ENCODE data around the gene RBM23. TPM values are rescaled to one million over a fixed set of nuclear protein-coding genes. Genes with fewer than 3 reads are reported as not detected.
A peak's percentile ranks its signal among the peaks of the same experiment; 100 is the strongest.

Gene RBM23
- total and polyA plus RNA-seq, 8 donors: 64.9 to 133 (median 109) TPM

DNA sequence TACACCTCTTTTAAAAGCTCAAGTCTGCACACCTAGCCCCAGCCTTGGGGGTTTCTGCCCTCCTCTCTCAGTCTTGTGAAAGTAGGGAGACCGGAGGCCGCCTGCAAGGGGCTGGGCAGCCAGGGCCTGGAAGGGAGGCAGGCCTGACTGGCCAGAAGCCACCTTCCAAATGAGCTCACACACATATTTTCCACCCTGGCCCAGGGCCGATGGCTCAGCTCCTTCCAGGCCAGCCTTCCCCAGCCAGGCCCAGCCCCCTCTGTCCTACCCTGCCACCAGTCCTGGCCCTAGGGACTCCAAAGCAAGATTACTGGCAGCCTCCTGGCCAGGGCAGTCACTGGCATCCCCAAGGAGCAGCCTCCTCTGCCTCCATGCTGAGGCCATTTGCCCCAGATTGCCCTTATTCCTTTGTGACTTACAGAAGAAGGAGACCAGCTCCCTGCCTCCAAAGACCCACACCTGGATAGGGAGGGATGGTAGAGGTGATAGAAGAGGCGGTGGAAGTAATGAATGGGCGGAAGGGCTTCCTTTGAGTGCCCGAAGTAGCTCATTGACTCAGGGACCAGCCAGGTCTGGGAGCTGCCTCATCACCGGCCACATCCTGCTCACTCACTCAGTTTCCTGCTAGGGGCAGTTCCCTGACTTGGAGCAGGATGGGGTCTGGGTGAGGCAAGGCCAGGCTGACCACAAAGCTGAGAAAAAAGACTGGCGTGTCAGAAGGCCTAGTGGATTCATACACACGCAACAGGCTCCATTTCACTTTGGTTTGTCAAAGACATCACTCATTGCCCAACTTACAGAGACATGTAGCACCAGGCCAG is 67.8 kb downstream of the RBM23 start:
- Histone ChIP-seq H3K4me3 (no peak overlapping the region), H3K36me3 (peaks cover 0 to 9% of the 10 kb centered on the region in 2 donors), H3K27ac (peak overlapping the region; percentile 80 to 85), H3K9me3 (no peaks in the 10 kb centered on the region), H3K4me1 (peaks cover 29 to 71% of the 10 kb centered on the region in 2 donors), H3K27me3 (no peaks in the 10 kb centered on the region)
- ATAC-seq: peak; percentile 24
- peak in 3 of 4 donors; percentile 78 to 94 (median 83) for DNase-seq
- intact Hi-C loops (cut with DNase I): no loop called here
- no peak for TF ChIP-seq CTCF (IDR thresholded peaks at IDR 0.05)

GRCh38 chr14:22849212-22849819 is 69.6 kb downstream of the RBM23 start:
- Histone ChIP-seq H3K27me3 (no peaks in the 10 kb centered on the region), H3K36me3 (peaks cover 0 to 27% of the 10 kb centered on the region in 2 donors), H3K4me1 (peaks cover 29 to 78% of the 10 kb centered on the region in 2 donors), H3K27ac (peak overlapping the region; percentile 71 to 88), H3K4me3 (no peak overlapping the region), H3K9me3 (no peaks in the 10 kb centered on the region)
- DNase-seq (peak in 3 of 4 donors; percentile 58 to 61 (median 60)), ATAC-seq (peak; percentile 4)
- no peak for TF ChIP-seq CTCF (IDR thresholded peaks at IDR 0.05)
- intact Hi-C loops (cut with DNase I): no loop called here

DNA sequence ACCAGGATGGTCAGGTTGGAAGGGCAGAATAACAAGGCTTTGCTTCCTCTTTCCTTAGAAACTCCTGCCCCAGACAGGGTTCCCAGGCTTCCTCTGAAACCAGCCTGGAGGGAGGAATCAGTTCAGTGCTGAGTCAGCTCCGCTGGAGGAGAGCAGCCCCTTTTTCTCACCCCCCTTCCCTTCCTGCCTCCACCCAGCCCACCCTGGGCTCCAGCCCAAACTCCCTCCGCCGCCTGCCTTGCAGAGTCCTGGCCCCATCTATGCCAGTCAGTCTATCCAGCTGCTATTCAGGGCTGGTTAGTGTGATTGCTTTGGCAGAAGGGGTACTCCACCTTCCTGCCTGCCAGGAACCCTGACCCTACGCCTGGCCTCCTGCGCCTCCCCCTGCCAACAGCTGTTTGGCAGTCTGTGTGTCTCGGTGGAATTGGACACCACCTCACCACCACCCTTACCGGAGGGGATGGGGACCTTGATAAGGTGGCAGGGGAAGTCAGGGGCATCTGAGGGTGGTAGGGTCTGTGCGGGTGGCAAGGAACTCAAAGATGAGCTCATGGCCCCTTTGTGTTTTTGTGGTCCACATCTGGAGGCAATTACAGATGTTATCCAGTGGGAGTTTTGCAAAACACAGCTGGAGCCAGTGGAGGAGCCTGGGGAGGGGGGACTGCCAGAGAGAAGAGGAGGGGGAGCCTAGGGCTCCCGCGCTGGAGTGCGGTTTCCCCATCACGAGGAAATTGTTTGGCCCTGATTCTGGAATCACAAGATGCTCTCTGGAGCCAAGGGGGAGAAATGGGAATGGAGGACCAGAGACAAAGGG is 70.4 kb downstream of the RBM23 start:
- Histone ChIP-seq H3K27ac (peak overlapping the region; percentile 71 to 88), H3K27me3 (no peaks in the 10 kb centered on the region), H3K4me1 (peaks cover 29 to 78% of the 10 kb centered on the region in 2 donors), H3K9me3 (no peaks in the 10 kb centered on the region), H3K36me3 (peaks cover 0 to 35% of the 10 kb centered on the region in 2 donors), H3K4me3 (no peak overlapping the region)
- intact Hi-C loops (cut with DNase I): no loop called here
- ATAC-seq (peak; percentile 50), DNase-seq (peak; percentile 75 to 96 (median 88))
- TF ChIP-seq CTCF (IDR thresholded peaks at IDR 0.05): no peak

DNA sequence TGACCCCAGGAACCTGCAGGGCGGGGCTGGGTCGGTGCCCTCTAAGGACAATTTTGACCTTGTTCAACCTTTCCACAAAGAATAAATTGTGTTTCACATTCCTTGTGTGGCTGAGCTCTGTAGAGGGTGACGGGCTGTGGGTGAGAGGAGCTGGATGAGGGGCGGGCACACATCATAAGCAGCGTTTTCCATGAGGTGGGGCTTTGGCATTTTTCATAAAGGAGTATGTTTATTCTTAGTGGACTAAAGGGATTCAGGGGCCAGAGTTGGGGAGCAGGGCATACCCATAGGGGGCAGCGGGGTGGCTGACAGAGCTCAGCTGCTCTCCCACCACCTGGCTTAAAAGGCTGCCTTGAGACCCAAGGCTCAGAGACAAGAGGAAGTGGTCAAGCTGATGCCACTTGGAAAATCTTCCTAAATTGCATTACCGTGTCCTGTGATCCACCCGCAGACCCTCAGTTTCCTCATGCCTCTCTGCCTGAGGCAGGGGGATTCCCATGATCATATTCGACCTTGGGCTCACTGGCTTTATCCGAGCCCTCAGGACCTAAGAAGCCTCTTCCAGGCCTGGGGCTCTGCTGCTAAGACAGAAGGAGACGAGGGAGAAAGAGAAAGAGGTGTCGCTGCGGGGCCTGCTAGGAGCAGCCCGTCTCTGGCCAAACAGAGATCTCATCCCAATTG is 71.1 kb downstream of the RBM23 start:
- Histone ChIP-seq H3K9me3 (no peaks in the 10 kb centered on the region), H3K4me1 (peaks cover 24 to 70% of the 10 kb centered on the region in 2 donors), H3K27me3 (no peaks in the 10 kb centered on the region), H3K27ac (peak overlapping the region; percentile 71 to 88), H3K36me3 (peaks cover 0 to 42% of the 10 kb centered on the region in 2 donors), H3K4me3 (no peak overlapping the region)
- TF ChIP-seq CTCF (IDR thresholded peaks at IDR 0.05): no peak
- intact Hi-C loops (cut with DNase I): no loop called here
- DNase-seq (peak in 1 of 4 donors; percentile 26), ATAC-seq (peak; percentile 1)

Measured in left lung (tissue), 10 donors.